GM10847 (cell line): ENCODE data around the gene MYF6.

Experiments
- POLR2A ChIP-seq: IDR thresholded peaks from 2 replicates; pipeline ENCODE4 v1.6.1; 2011; ENCODE audit not compliant: insufficient read length; ENCODE audit errors: extremely low read depth

Gene MYF6

GRCh38 chr12:80707126-80707829, at the start of gene MYF6:
TSS of gene MYF6 (plus strand) at chr12:80707634. CDS start at chr12:80707720, 86 bp downstream.
- TF ChIP-seq POLR2A = no peak

GRCh38 chr12:80659512-80660063, 47.8 kb upstream of the MYF6 start:
- TF ChIP-seq POLR2A = no peak

- TF ChIP-seq POLR2A = no peak
These were observed 44.8 kb upstream of the MYF6 start for GRCh38 chr12:80662586-80662985.

GRCh38 chr12:80670214-80670613, 37.2 kb upstream of the MYF6 start:
- no peak for TF ChIP-seq POLR2A

- no peak for TF ChIP-seq POLR2A
These were observed 30.6 kb upstream of the MYF6 start for GRCh38 chr12:80676856-80677255.

- no peak for TF ChIP-seq POLR2A
These were observed 29.4 kb upstream of the MYF6 start for GRCh38 chr12:80677994-80678393.

- TF ChIP-seq POLR2A = no peak
These were observed 27.9 kb upstream of the MYF6 start for GRCh38 chr12:80679346-80680131.

GRCh38 chr12:80681287-80681686, 26.1 kb upstream of the MYF6 start:
- TF ChIP-seq POLR2A = no peak

GRCh38 chr12:80681786-80682185, 25.6 kb upstream of the MYF6 start:
- TF ChIP-seq POLR2A = no peak

GRCh38 chr12:80684077-80684495, 23.3 kb upstream of the MYF6 start:
- no peak for TF ChIP-seq POLR2A

GRCh38 chr12:80690090-80690489, 17.3 kb upstream of the MYF6 start:
- TF ChIP-seq POLR2A = no peak

- no peak for TF ChIP-seq POLR2A
These were observed 16.9 kb upstream of the MYF6 start for GRCh38 chr12:80690513-80690912.

- no peak for TF ChIP-seq POLR2A
These were observed 15.3 kb upstream of the MYF6 start for GRCh38 chr12:80692114-80692513.

- no peak for TF ChIP-seq POLR2A
These were observed 10.1 kb upstream of the MYF6 start for GRCh38 chr12:80697270-80697887.

GRCh38 chr12:80698256-80698655, 9.2 kb upstream of the MYF6 start:
- TF ChIP-seq POLR2A = no peak
